ENCODE data around the gene FOXI1.

The FOXI1 gene

GRCh38 chr5:170105642-170106611 is at the start of gene FOXI1:
FOXI1 (plus strand) TSS chr5:170105897; CDS start chr5:170105958, 61 bp downstream.
- no peak for DNase-seq (ENCODE audit: low read depth)

- DNase-seq (ENCODE audit: low read depth) = no peak
Measured at GRCh38 chr5:170056561-170057267, 49.0 kb upstream of the FOXI1 start.

GRCh38 chr5:170057311-170057710 is 48.4 kb upstream of the FOXI1 start:
- DNase-seq (ENCODE audit: low read depth) = no peak

- no peak for DNase-seq (ENCODE audit: low read depth)
Measured at GRCh38 chr5:170059221-170059620, 46.5 kb upstream of the FOXI1 start.

GRCh38 chr5:170067152-170067551 is 38.5 kb upstream of the FOXI1 start:
- DNase-seq (ENCODE audit: low read depth) = no peak

GRCh38 chr5:170067574-170068170 is 38.0 kb upstream of the FOXI1 start:
- no peak for DNase-seq (ENCODE audit: low read depth)

GRCh38 chr5:170069512-170069911 is 36.2 kb upstream of the FOXI1 start:
- DNase-seq (ENCODE audit: low read depth) = no peak

GRCh38 chr5:170070556-170071412 is 34.9 kb upstream of the FOXI1 start:
- no peak for DNase-seq (ENCODE audit: low read depth)

GRCh38 chr5:170071748-170072147 is 33.9 kb upstream of the FOXI1 start:
- DNase-seq (ENCODE audit: low read depth) = no peak

GRCh38 chr5:170075696-170076095 is 30.0 kb upstream of the FOXI1 start:
- no peak for DNase-seq (ENCODE audit: low read depth)

- no peak for DNase-seq (ENCODE audit: low read depth)
Measured at GRCh38 chr5:170076211-170076610, 29.5 kb upstream of the FOXI1 start.

- no peak for DNase-seq (ENCODE audit: low read depth)
Measured at GRCh38 chr5:170076739-170077138, 29.0 kb upstream of the FOXI1 start.

GRCh38 chr5:170077526-170077925 is 28.2 kb upstream of the FOXI1 start:
- no peak for DNase-seq (ENCODE audit: low read depth)

- DNase-seq (ENCODE audit: low read depth) = no peak
Measured at GRCh38 chr5:170078458-170078857, 27.2 kb upstream of the FOXI1 start.

GRCh38 chr5:170078931-170079330 is 26.8 kb upstream of the FOXI1 start:
- DNase-seq (ENCODE audit: low read depth) = no peak

GRCh38 chr5:170080217-170080616 is 25.5 kb upstream of the FOXI1 start:
- no peak for DNase-seq (ENCODE audit: low read depth)

GRCh38 chr5:170080786-170081445 is 24.8 kb upstream of the FOXI1 start:
- DNase-seq (ENCODE audit: low read depth) = no peak

GRCh38 chr5:170081616-170082015 is 24.1 kb upstream of the FOXI1 start:
- DNase-seq (ENCODE audit: low read depth) = no peak

- DNase-seq (ENCODE audit: low read depth) = no peak
Measured at GRCh38 chr5:170082701-170083100, 23.0 kb upstream of the FOXI1 start.

- DNase-seq (ENCODE audit: low read depth) = no peak
Measured at GRCh38 chr5:170087168-170087817, 18.4 kb upstream of the FOXI1 start.
